Endothelial cell of umbilical vein (primary cell): ENCODE measurements around the gene ALK. TPM values are rescaled to one million over a fixed set of nuclear protein-coding genes. Genes with fewer than 3 reads are reported as not detected.

Source experiments
- BruUV-seq: library from RNA; stranded (reverse); fragments of 400-500 nt; replicated peaks from 2 replicates; lab custom pipeline; 2021; lab: Mats Ljungman, UMichigan
- CTCF ChIA-PET: fragments of 300-600, 350-600 bp; sonication (Branson Sonifier 250); formaldehyde crosslinking; loops from one replicate; lab custom pipeline; 2021; ENCODE audit warnings: antibody characterized with exemption, inconsistent platforms; lab: Charles Lee
- POLR2A ChIA-PET: fragments of 300-600, 350-600 bp; sonication (Branson Sonifier 250); formaldehyde crosslinking; loops from one replicate; lab custom pipeline; 2021; ENCODE audit warnings: antibody characterized with exemption, inconsistent platforms; lab: Charles Lee
- DNase-seq: peaks from one replicate; pipeline ENCODE4 v3.0.0-alpha.2; 2011; ENCODE audit warnings: low read depth, low spot score
- FAIRE-seq: peaks from 2 replicates; lab custom pipeline; 2011; peaks lifted over from hg19 to GRCh38; lab: Jason Lieb, UNC
- H2AFZ ChIP-seq: 2 replicates; pipeline ENCODE4 v1.6.0; 2012; ENCODE audit warnings: low read depth, low read length, control low read depth, inconsistent platforms
- H3K27ac ChIP-seq: 2 replicates; pipeline ENCODE4 v1.5.1; 2011; ENCODE audit warnings: low read depth, mild to moderate bottlenecking, control low read depth, low read length, moderate library complexity; ENCODE audit not compliant: insufficient read depth
- H3K27me3 ChIP-seq, 2 experiments: 2 replicates each; pipeline versions ENCODE4 v1.6.0 to v1.6.1; 2011; ENCODE audit warnings: low read length in 2 of 2, mixed read lengths in 1 of 2; ENCODE audit not compliant: control insufficient read depth in 2 of 2, insufficient read depth in 2 of 2
- H3K36me3 ChIP-seq, 2 experiments: 2 replicates in 1 of 2; 3 replicates in 1 of 2; pipeline ENCODE4 v1.5.1; 2011; ENCODE audit warnings: low read length in 2 of 2, mild to moderate bottlenecking in 1 of 2, moderate library complexity in 1 of 2; ENCODE audit not compliant: control insufficient read depth in 2 of 2, insufficient read depth in 2 of 2; ENCODE audit errors: extremely low read depth in 1 of 2
- H3K4me1 ChIP-seq: 3 replicates; pipeline ENCODE4 v1.5.1; 2011; ENCODE audit warnings: mild to moderate bottlenecking, low read length; ENCODE audit not compliant: control insufficient read depth, insufficient read depth; ENCODE audit errors: extremely low read depth
- H3K4me2 ChIP-seq: 2 replicates; pipeline ENCODE4 v1.6.1; 2011; ENCODE audit warnings: low read length, control low read depth, mixed read lengths; ENCODE audit not compliant: insufficient read depth
- H3K4me3 ChIP-seq, 3 experiments: fragments of 200-600 bp in 1 of 3; sonication (generic), shearing (Covaris generic) in 1 of 3; replicated peaks in 1 of 3; 2 replicates each; pipeline ENCODE4 v1.5.1; 2011 to 2016; ENCODE audit warnings: control low read depth in 3 of 3, low read length in 3 of 3, mild to moderate bottlenecking in 2 of 3, inconsistent platforms in 1 of 3, low read depth in 1 of 3, moderate library complexity in 1 of 3; ENCODE audit not compliant: insufficient read depth in 1 of 3
- H3K79me2 ChIP-seq: 2 replicates; pipeline ENCODE4 v1.6.0; 2012; ENCODE audit warnings: low read length, inconsistent platforms; ENCODE audit not compliant: control insufficient read depth, insufficient read depth
- H3K9ac ChIP-seq: replicated peaks from 2 replicates; pipeline ENCODE3; 2011; ENCODE audit warnings: low read length, control low read depth; ENCODE audit not compliant: insufficient read depth; ENCODE audit errors: extremely low read depth
- H3K9me1 ChIP-seq: replicated peaks from 3 replicates; pipeline ENCODE4 v1.6.0; 2011; ENCODE audit warnings: mild to moderate bottlenecking, low read length; ENCODE audit not compliant: control insufficient read depth, insufficient read depth; ENCODE audit errors: extremely low read depth
- H3K9me3 ChIP-seq: replicated peaks from 2 replicates; pipeline ENCODE4 v1.5.1; 2012; ENCODE audit warnings: low read length, inconsistent platforms; ENCODE audit not compliant: control insufficient read depth, insufficient read depth
- H4K20me1 ChIP-seq: replicated peaks from 2 replicates; pipeline ENCODE3; 2011; ENCODE audit warnings: mild to moderate bottlenecking, low read length; ENCODE audit not compliant: control insufficient read depth, insufficient read depth; ENCODE audit errors: extremely low read depth
- CTCF ChIP-seq, 2 donors: IDR thresholded peaks; 1 replicate in 1 of 2; 2 replicates in 1 of 2; pipeline ENCODE4 v1.5.1; 2011; ENCODE audit warnings: low read length in 2 of 2, mild to moderate bottlenecking in 2 of 2, moderate library complexity in 2 of 2, control low read depth in 1 of 2, inconsistent platforms in 1 of 2, low read depth in 1 of 2; ENCODE audit not compliant: insufficient read depth in 1 of 2; ENCODE audit errors: extremely low read depth in 1 of 2
- EZH2 ChIP-seq: IDR thresholded peaks from 2 replicates; pipeline ENCODE4 v1.6.1; 2012; ENCODE audit warnings: borderline replicate concordance, low read depth, mild to moderate bottlenecking, moderate library complexity, low read length, inconsistent platforms; ENCODE audit not compliant: severe bottlenecking
- FOS ChIP-seq: IDR thresholded peaks from 2 replicates; pipeline ENCODE4 v1.6.1; 2011; ENCODE audit warnings: mild to moderate bottlenecking, low read length, moderate library complexity, borderline replicate concordance; ENCODE audit not compliant: insufficient read depth
- JUN ChIP-seq: IDR thresholded peaks from 2 replicates; pipeline ENCODE4 v1.6.1; 2011; ENCODE audit warnings: borderline replicate concordance, low read depth; ENCODE audit not compliant: insufficient read length, insufficient read depth
- MAX ChIP-seq: IDR thresholded peaks from 2 replicates; pipeline ENCODE4 v1.6.1; 2011; ENCODE audit not compliant: insufficient read depth, insufficient read length
- MYC ChIP-seq: IDR thresholded peaks from one replicate; pipeline ENCODE4 v1.6.1; 2011; ENCODE audit warnings: mild to moderate bottlenecking, low read depth, low read length
- POLR2A ChIP-seq: IDR thresholded peaks from 2 replicates; pipeline ENCODE4 v1.6.1; 2012; ENCODE audit warnings: low read depth, mild to moderate bottlenecking, control low read depth, low read length
- POLR2AphosphoS5 ChIP-seq: IDR thresholded peaks from 2 replicates; pipeline ENCODE4 v1.6.1; 2012; ENCODE audit warnings: low read depth, mild to moderate bottlenecking, control low read depth, low read length, moderate library complexity; ENCODE audit not compliant: insufficient read depth
- dilution Hi-C: fragments of 300-500 bp; cut with MboI; formaldehyde crosslinking; loops from one replicate; pipeline ENCODE4 v1.15.0; 2019; ENCODE audit warnings: low sequenced_read_pairs; ENCODE audit not compliant: extremely low pct_ligation_motif_present
- intact Hi-C: fragments of 100-400 bp; cut with micrococcal nuclease; formaldehyde crosslinking; loops from one replicate; pipeline ENCODE4 v1.10.0; 2022
- polyA plus RNA-seq, 4 experiments: library from polyadenylated mRNA; depleted of rRNA in 3 of 4; stranded (reverse) in 3 of 4; unstranded in 1 of 4; fragments of >200 nt; gene quantifications; 2 replicates each; pipeline versions ENCODE4 v1.2.1 to v1.2.3, GENCODE V29; 2011 to 2012; ENCODE audit warnings: missing spikeins in 1 of 4
- total RNA-seq: library from RNA; stranded (reverse); gene quantifications from 2 replicates; pipeline ENCODE4 v1.2.3, GENCODE V29; 2021

ALK gene
- total and polyA plus RNA-seq, 2 donors (not counting 3 experiments of a cell fraction or from before 2014, with no cell fraction given), result not detected

- FAIRE-seq, result no peak
- intact Hi-C loops, result no loop called here
- POLR2A ChIA-PET, result no interaction called here
Observed at GRCh38 chr2:29563697-29564096, 357.7 kb downstream of the ALK start.

More at GRCh38 chr2:29563697-29564096, 357.7 kb downstream of the ALK start:
- no peak for DNase-seq
- no peaks in the 10 kb centered on the region for H3K27me3 ChIP-seq
- H3K4me3 ChIP-seq, result no peak overlapping the region
- BruUV-seq, result no TSS peak
- no peaks in the 10 kb centered on the region for H3K9me1 ChIP-seq
- no peaks in the 10 kb centered on the region for H3K79me2 ChIP-seq
- no peaks in the 10 kb centered on the region for H3K36me3 ChIP-seq
- TF ChIP-seq POLR2A (no peak), FOS (no peak), JUN (no peak), MYC (no peak), MAX (no peak), CTCF (IDR thresholded peaks at IDR 0.05; ENCODE audit: extremely low read depth in 1 of 2, insufficient read depth in 1 of 2, low read depth in 1 of 2, low read length in 2 of 2) (no peak), EZH2 (no peak), POLR2AphosphoS5 (no peak)
- no peaks in the 10 kb centered on the region for H3K4me1 ChIP-seq
- CTCF ChIA-PET, result no interaction called here
- H3K4me2 ChIP-seq, result no peak overlapping the region
- no peak overlapping the region for H2AFZ ChIP-seq
- dilution Hi-C loops, result no loop called here
- H3K9me3 ChIP-seq, result peaks cover 3% of the 10 kb centered on the region
- H3K9ac ChIP-seq, result no peak overlapping the region
- no peaks in the 10 kb centered on the region for H4K20me1 ChIP-seq
- H3K27ac ChIP-seq, result no peak overlapping the region
